AG09309 (cell line): ENCODE measurements around the gene TOR1AIP1.
A peak's percentile ranks its signal among the peaks of the same experiment; 100 is the strongest.

Experiments
- DNase-seq: peaks from one replicate; pipeline ENCODE4 v3.0.0-alpha.2; 2010; ENCODE audit warnings: low read depth
- H3K4me3 ChIP-seq: 2 replicates; pipeline ENCODE4 v1.5.1; 2011; ENCODE audit warnings: mild to moderate bottlenecking, low read depth, low read length, moderate library complexity; ENCODE audit not compliant: control insufficient read depth
- TF ChIP-seq, protein P1 (sequence below): IDR thresholded peaks from 2 replicates; pipeline ENCODE4 v1.5.1; 2011; ENCODE audit warnings: mild to moderate bottlenecking, low read depth, low read length, inconsistent platforms; ENCODE audit not compliant: insufficient read depth, control insufficient read depth; ENCODE audit errors: missing control alignments

TOR1AIP1 gene

DNA sequence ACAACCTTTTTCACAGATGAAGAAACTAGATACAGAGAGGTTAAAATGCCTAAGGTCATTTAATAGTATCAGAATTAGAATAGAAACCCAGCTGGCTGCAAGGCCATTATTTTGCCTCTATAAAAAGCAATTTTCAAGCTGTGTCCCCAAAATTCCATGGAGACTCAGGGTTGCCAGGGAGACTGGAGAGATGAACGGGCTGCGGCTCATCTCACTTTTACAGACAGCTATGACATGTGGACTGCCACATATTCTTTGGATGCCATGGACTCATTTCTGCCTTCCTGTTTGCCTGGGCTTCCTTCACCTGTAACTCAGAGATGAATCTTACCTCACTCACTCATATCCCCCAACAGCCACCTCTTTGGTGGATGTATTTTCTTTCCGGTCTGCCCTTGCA lies 21.4 kb upstream of the TOR1AIP1 start:
- no peak overlapping the region for H3K4me3 ChIP-seq
- TF ChIP-seq, protein P1, sequence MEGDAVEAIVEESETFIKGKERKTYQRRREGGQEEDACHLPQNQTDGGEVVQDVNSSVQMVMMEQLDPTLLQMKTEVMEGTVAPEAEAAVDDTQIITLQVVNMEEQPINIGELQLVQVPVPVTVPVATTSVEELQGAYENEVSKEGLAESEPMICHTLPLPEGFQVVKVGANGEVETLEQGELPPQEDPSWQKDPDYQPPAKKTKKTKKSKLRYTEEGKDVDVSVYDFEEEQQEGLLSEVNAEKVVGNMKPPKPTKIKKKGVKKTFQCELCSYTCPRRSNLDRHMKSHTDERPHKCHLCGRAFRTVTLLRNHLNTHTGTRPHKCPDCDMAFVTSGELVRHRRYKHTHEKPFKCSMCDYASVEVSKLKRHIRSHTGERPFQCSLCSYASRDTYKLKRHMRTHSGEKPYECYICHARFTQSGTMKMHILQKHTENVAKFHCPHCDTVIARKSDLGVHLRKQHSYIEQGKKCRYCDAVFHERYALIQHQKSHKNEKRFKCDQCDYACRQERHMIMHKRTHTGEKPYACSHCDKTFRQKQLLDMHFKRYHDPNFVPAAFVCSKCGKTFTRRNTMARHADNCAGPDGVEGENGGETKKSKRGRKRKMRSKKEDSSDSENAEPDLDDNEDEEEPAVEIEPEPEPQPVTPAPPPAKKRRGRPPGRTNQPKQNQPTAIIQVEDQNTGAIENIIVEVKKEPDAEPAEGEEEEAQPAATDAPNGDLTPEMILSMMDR, result no peak
- no peak for DNase-seq

GRCh38 chr1:179865377-179865776 lies 16.7 kb upstream of the TOR1AIP1 start:
- TF ChIP-seq, protein P1, result no peak
- H3K4me3 ChIP-seq, result no peak overlapping the region
- DNase-seq, result no peak

DNA sequence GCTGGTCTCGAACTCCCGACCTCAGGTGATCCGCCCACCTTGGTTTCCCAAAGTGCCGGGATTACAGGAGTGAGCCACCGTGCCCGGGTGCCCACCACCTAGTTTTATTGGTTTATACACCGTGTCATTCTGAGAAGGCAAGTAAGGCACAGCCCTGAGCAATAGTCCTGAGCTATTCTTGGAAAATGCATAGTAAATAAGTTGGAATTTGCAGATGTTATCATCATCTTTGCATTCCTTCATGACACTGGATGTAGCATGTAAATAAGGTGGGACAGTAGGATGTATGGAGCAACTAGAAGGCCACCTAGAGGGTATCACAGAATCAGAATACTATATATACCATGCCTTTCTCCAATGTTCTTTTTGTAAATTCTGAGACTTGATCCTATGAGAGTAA lies 15.5 kb upstream of the TOR1AIP1 start:
- no peak for DNase-seq
- H3K4me3 ChIP-seq, result no peak overlapping the region
- TF ChIP-seq, protein P1, result no peak

DNA sequence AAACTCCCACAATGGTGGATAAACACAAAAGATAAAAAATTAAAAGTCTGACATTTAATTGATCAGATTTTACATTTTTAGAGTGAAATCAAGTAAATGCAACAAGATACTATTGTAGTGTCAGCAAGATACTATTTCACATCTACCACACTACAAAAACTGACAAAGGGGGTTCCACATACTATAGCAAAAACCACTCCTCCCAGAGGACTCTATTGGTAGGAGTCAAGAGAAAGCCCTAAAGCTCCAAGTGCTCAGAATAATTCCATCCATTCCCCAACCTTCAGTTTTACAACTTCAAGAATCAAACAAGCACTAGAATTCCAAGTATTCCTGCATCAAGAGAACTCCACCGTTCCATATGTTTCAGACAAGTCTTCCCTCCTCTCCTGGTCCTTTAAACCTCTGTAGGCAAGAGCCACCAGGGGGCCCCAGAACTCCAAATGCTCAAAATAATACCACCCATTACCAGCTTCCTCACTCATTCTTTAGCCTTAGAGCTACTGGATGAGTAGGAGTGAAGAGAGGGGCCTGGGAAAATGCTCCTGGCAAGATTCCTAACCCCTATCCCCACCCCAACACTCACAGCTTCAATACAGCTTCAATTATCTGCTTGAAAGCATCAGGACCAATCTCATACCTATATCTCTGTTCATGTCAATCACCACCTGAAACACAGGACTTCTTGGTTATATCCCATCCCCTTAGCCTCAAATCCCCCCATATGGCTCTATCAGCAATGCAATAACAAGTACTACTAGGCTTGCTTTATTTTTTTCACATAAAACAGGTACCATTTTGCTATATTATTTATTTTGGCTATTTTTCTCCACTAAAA lies 14.4 kb upstream of the TOR1AIP1 start:
- DNase-seq, result no peak
- TF ChIP-seq, protein P1, result peak; percentile 82
- H3K4me3 ChIP-seq, result no peak overlapping the region

GRCh38 chr1:179870870-179871269 lies 11.2 kb upstream of the TOR1AIP1 start:
- TF ChIP-seq, protein P1, result no peak
- DNase-seq, result no peak
- H3K4me3 ChIP-seq, result no peak overlapping the region

- TF ChIP-seq, protein P1, result no peak
- DNase-seq, result no peak
- H3K4me3 ChIP-seq, result no peak overlapping the region
Observed at GRCh38 chr1:179871940-179872339, 10.1 kb upstream of the TOR1AIP1 start.
